Limb (tissue), 2 donors: ENCODE results near the gene SEZ6L.

ENCODE experiments used
- DNase-seq, 2 donors: peaks; one replicate each; pipeline ENCODE4 v3.0.0-alpha.2; 2016; ENCODE audit errors: extremely low spot score in 2 of 2

The SEZ6L gene

DNA sequence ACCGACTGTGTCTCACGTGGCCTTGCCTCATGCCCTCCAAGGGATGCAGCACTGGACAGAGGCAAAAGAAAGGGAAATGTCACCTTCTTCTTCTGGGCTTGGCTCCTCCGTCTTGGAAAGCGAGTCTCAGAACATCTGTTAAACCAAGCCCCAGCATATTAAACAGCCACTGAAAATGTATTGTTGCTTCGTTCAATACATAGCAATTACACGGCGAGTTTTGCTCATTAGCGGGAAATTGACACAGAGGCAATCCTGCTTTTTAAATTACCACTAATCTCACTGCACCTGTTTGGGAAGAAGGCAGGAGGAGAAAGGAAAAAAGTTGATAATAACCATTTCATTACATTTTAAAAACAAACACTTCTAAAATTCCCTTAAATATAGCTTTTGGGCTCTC, 72.1 kb downstream of the SEZ6L start:
- no peak for DNase-seq

DNA sequence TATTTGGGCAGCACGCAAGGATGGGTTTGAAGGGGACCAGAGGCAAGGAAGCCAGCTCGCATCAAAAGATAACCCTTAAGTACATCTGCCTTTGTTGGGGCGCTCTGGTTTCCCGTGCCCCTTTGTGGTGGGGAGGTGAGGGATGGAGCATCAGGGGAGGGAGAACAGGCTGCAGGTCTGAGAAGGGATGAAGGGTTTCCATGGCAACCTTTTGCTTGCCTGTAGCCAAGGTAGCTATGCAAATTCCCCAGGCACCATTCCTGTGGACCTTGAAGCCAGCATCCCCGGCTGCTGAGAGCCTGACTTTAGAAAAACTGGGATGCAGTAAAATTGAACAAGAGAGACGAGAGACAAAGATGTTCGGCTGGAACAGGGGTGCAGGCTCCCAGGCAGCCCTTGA, 75.7 kb downstream of the SEZ6L start:
- peak in 1 of 2 donors; percentile 11 for DNase-seq

DNA sequence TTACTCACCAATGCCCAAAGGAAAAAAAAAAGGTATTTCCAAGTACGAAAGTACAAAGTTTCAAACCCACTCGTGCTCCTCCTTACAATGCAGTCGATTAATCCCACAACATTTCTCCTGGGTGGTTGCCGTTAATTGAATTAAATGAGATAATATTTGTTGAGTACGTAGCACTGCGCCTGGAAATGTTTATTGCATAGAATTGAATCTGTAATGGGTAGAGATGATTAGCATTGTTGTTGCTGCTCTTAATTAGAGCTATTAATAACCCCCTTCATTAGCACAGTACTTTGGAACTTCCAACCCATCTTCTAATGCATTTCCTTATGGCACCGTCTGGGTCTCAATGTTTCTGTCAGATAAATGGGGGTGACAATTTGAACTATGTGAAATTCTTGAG, 77.3 kb downstream of the SEZ6L start:
- no peak for DNase-seq

DNA sequence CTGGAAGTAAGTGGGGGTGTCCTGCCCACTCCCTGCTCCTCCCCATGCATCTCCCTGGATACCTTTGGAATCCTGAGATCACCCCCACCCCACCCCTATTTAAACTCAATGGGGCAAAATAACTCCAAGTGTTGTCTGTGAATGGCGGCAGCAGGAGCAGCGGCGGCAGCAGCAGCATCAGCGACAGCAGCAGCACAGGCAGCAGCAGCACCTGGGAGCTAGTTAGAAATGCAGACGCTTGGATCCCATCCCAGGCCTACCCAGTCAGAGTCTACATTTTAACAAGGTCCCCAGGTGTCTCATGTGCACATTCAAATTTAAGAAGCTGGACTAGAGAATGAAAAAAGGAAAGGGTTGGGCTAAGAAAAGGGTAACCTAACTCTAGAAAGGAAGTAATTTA, 82.6 kb downstream of the SEZ6L start:
- peak in 1 of 2 donors; percentile 7 for DNase-seq

DNA sequence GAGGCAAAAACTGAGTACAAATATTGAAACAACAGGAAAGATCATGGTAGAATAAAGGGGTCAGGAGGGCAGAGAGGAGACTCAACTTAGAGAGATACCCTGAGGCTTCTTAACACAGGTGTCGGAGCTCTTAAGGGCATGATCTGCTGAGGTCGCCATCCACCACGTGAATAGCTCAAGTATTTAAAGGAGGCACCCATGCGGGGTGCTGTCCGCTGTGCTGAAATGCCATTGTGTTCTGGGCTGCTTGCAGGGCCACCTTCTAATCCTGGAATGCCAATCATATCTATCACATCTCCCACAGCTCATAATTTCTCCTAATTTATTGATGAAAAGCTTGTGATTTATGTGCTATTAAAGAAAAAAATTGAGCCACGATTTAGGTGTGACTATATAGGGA, 90.2 kb downstream of the SEZ6L start:
- peak; percentile 7 to 41 for DNase-seq

DNA sequence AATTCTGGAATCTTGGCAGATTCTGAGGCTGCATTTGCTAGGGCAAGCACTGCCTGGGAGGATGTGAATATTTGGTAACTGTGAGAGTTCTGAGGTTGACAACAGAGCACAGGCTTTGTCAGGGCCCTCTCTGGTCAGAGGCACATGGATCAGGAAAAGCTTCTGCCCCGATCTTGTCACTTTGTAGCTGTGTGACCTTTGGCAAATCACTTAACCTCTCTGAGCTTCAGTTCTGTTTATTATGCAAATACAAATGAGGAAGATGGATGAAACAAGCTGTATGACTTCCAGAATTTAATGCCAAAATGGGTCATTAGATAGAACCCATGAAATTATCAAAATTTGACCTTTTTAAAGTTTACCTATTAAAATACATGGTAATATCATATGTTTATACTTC, 94.9 kb downstream of the SEZ6L start:
- no peak for DNase-seq

DNA sequence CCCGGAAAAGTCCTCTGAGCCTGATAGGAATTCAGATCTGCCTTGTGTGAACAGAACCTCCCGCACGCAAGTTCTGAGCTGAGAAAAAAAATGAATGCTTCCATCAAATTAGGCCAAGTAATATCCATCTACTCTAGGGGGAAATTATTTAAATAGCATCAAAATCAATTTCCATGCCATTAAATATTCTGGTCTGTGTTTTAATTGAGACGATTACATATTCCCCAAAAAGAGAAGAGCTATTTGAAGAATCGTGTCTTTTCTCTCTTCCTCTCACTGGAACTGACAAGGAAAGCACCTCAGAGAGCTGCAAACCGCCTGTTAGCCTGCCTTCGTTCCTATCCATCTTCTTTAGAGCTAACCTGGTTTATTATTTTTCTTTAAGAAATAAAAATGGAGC, 96.0 kb downstream of the SEZ6L start:
- no peak for DNase-seq

DNA sequence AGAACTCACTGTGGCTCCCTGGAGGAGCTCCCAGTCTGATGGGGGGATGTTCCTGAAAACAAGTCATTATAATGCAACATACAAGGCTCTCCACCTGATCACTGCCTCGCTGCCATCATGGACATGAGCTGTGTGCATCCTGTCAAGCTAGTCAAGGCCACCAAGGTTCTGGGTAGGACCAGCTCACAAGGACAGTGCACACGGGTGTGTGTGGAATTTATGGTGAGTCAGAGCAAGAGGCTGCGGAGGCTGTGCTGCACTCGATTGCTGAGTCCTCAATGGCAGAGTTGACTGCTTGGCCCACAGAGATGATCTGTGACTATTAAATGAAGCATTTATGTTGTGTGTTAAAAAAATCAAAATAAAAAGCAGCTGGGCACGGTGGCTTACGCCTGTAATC, 96.6 kb downstream of the SEZ6L start:
- no peak for DNase-seq

DNA sequence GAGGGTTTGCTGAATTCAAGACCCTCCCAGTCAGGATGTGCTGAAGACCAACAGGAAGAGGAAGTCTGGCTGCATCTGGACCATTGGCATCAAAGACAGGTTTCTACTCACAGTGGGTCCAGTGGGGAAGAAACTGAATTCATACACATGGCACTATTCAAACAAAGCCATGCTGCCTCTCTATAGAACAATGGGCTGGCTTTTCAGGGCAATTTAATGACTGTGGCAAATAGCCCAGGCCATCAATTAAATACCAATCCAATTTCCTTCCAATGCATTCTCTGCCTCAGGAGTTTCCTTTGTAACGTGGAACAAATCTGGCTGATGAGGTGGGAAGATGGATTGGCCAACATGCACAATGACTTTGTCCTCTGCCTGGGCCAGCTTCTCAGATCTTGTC, 98.6 kb downstream of the SEZ6L start:
- no peak for DNase-seq

DNA sequence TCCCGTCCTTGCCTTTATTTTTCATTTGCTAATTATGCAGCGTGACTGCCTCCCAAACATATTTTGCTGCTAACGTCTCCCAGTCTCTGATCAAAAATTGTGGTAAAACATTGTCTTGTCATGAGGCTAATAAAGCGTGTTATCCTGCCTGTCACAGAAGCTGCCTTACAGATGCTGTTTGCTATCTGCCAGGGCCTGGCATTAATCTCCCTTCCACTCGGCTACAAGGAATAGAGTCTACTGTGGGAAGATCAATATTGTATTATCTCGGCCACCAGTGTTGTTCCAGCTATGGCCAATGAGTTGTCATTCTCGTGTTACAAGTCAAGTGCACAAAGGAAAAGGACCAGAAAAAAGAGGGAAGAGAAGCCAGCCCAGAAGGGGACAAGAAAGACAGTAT, 100.3 kb downstream of the SEZ6L start:
- DNase-seq: no peak

DNA sequence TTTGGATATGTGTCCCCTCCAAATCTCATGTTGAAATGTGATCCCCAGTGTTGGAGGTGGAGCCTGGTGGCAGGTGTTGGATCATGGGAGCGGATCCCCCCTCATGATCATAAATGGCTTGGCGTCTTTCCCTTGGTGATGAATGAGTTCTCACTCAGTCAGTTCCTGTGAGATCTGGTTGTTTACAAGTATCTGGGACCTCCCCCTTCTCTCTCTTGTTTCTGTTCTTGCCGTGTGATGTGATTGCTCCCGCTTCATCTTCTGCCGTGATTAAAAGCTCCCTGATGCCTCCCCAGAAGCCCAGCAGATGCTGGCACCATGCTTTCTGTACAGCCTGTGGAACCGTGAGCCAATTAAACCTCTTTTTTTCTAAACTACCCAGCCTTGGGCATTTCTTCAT, 102.2 kb downstream of the SEZ6L start:
- no peak for DNase-seq

DNA sequence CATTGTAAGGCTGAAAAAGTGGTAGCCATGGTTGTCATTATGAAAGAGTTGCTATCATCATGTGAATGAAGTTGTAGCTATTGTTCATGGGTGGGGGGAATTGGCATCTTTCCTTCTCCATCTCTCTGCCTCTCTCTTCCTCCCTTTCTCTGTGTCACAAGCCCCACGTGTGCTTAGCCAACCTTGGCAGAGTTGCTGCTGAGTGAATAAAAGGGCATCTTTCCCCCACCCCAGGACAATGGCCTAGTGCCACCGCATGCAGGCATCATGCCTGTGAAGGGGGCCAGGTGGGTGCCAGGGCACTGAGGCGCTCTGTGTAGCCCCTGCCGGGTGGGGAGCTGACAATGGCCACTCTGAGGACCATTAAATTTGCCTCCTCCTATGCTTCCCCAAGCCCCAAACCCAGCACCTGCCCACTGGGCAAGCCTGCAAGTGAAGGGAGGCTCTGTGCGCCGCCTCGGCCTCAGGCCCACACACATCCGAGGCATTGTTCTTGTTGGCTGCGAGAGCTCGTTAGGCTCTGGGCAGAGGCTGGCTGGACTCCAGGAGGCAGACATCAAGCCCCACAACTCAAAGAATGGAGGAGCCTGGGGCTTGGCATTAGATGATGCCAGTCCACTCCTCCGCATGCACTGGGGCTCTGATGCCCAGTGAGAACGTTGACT, 103.9 kb downstream of the SEZ6L start:
- DNase-seq: peak in 1 of 2 donors; percentile 41

DNA sequence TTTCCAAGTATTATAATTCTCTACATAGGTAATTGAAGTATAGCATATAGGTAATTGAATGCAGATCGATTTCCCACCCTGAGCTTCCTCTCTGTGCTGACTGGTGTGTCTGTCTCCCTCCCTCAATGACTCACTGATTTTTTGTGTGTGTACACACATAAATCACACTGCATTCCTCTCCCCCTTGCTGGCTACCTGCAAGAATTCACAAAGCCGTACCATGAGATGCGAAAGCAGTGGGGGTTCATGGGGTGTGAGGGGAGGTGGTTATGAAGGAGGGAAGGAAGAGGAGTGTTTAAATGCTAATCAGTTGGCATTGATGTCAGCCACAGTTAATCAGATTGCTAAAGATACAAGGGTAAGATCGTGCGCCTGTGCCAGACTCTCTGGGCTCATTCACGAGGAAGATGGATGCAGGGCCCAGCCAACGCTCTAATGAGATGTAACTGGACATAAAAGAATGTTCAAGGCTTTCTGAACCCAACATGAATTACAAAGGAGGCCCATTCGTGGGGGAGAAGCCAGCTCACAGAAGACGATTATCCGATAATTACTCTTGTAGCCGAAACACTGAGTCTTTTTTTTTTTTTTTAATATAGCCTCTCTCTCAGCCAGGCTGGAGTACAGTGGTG, 107.4 kb downstream of the SEZ6L start:
- no peak for DNase-seq

DNA sequence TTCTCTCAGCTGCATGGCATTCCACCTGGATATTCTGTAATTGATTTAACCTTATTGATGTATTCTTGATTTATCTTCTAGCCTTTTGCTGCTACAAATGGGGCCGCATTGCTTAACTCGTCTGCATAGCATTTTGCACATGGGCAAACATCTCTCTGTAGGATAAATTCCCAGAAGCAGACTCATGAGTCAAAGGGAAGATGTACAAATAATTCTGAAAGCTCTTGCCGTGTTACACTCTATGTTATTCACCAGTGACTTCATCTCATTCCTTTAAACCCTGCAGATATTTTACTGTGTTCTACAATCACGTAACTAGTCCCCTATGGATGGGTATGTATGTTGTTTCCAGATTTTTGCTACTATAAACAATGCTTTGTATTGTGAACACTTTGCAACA, 112.7 kb downstream of the SEZ6L start:
- no peak for DNase-seq

DNA sequence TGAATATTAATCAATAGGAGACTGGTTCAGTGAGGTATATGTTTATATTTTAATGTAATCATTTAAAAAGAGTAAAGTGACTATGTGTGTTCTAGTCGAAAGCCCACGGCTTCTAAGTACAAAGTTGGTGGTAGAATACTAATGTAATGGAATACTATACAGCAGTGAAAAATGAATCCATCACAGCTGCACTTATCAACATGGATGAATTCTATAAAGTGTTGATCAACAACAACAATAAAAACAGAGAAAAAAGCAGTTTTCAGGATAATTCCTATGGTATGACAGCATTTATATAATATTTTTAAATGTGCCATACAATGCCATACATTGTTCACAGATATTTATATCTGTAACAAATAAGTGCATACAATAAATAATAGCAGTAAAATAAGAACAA, 114.1 kb downstream of the SEZ6L start:
- no peak for DNase-seq

DNA sequence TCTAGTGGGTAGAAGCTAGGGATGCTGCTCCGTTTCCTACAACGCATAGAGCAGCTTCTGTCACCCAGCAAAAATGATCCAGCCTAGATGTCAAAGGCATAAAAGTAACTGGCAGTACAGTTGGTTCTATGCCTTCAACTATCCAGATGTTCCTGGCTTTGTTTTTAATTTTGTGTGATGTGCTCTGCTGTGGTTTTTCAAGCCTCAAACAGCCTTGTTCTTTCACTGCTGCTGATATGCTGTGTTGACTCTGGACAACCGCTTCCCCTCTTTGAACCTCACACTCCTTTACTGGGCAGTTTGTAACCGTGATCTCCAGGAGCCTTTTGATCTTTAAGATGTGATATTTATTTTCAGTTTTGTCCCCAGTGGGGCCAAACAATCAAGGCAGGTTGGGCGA, 116.4 kb downstream of the SEZ6L start:
- DNase-seq: no peak

DNA sequence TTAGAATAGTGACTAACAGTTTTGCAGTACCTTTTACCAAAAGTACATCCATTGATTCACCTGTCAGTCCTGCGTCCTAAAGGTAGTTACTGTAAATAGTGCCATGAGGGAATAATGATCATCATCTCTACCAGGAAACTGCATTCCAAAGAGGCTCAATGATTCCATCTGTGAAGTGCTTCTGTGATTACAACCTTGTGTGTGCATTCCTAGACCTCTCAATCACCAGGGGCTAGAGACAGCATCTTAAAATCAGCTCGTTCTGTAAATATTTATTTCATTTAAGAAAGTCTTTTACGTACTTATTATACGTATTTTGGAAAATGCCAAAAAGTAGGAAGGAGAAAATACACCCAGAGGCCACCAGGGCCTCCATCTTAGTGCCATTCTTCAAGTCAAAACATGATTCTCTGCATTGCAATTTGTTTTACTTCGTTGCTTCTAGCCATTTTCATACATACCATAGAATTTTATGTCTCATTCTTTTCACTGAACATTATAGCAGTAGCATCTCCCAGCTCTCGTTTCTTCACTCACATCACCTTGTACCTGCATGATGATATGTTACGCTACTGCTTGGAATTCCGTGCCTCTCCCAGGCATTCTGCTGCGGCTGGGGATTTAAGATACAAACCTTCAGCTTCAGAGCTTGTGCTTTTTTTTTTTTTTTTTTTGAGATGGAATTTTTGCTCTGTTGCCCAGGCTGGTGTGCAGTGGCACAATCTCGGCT, 117.0 kb downstream of the SEZ6L start:
- no peak for DNase-seq

DNA sequence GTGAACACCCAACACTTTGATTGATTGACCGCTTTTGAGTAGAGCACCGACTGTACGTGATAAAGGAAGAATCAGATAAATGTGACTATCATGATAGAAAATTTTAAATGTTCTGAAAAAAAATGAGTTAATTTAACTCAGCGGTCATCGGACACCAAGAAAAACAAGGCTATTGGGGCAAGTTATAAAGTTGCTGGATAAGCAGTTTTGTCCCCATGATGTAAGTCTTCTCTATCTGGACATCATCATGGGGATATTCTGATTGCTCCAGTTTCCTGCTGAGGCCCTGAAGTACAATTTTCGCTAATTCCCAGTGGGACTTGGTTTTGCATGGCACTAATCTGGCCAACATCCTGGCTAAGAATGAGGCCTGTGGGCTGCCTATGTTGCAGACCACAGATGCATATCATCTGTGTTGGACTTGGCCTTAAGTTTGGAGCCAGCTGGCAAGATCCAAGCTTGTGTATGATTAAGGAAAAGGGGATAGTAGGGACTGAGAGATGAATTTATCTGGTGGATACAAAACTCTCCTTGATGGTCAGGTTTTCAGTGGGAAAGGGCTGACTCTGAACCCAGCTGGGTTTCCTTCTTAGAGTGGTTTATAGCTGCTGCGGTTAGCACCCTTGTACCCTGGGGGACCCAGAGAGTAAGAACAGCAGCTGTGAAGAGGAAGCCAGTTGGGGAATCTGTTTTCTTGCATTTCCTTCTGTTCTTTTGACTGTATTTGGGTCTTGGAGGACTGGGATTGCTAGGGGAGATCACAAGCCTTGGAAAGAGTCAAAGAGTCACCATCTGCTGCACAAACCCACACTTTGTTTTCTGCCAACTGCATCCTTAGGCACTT, 118.3 kb downstream of the SEZ6L start:
- DNase-seq: no peak

DNA sequence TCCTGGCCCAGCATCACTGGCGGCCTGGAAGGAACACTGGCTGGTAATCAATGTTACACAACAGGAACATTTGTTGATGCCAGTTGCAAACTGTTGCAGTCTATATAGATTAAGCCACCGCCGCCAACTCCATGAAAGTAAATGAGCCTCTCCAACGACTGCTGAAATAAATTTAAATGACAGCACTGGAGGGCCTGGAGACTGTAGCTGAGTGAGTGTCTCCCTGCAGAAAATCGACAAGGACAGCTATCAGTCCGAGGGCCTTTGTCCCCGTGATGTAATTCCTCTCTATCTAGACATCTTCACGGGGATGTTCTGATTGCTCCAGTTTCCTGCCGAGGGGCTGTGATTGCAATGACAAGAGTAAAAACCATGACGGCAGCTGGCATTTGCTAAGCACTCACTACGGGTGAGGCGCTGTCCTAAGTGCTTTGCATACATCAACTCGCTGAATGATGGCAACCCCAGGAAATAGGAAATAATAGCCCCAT, 120.4 kb downstream of the SEZ6L start:
- DNase-seq: no peak

DNA sequence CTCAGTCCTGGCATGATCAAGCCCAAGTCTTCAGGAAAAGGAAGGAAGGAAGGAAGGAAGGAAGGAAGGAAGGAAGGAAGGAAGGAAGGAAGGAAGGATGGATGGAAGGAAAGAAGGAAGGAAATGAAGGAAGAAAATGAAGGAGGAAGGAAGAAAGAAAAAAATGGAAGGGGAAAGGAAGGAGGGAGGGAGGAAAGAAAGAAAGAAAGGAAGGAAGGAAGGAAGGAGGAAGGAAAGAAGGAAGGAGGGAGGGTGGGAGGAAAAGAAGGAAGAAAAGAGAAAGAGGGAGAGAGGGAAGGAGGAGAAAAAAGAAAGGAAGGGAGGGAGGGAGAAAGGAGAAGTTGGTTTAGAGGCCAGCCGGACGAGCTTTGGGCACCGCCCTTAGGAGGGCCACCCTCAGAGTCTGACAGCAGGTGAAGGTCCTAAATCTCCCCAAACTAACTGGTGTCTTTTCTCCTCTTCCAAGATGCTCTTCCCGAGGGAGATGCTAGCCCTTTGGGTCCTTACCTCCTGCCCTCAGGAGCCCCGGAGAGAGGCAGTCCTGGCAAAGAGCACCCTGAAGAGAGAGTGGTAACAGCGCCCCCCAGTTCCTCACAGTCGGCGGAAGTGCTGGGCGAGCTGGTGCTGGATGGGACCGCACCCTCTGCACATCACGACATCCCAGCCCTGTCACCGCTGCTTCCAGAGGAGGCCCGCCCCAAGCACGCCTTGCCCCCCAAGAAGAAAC, 122.8 kb downstream of the SEZ6L start:
- DNase-seq: no peak

DNA sequence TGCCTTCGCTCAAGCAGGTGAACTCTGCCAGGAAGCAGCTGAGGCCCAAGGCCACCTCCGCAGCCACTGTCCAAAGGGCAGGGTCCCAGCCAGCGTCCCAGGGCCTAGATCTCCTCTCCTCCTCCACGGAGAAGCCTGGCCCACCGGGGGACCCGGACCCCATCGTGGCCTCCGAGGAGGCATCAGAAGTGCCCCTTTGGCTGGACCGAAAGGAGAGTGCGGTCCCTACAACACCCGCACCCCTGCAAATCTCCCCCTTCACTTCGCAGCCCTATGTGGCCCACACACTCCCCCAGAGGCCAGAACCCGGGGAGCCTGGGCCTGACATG, 123.4 kb downstream of the SEZ6L start:
- DNase-seq: no peak
